ENCODE data around the gene KCNK5.

Gene KCNK5

GRCh38 chr6:39227476-39227875 lies 1.8 kb downstream of the KCNK5 start:
- TF ChIP-seq SIN3A (IDR thresholded peaks at IDR 0.05; ENCODE audit: borderline replicate concordance, insufficient read depth, low read length), result no peak
- no peak for TF ChIP-seq POLR2AphosphoS5 (IDR thresholded peaks at IDR 0.05; ENCODE audit: low read depth, low read length)
- no peak for TF ChIP-seq FOXP2 (optimal IDR thresholded peaks at IDR 0.05; ENCODE audit: borderline replicate concordance, extremely low read depth, extremely low read length, insufficient read depth)
- TF ChIP-seq TAF1 (IDR thresholded peaks at IDR 0.05; ENCODE audit: borderline replicate concordance, insufficient read depth, low read length), result no peak
- TF ChIP-seq REST (IDR thresholded peaks at IDR 0.05; ENCODE audit: insufficient read depth in 1 of 2, low read depth in 2 of 2, low read length in 2 of 2), result no peak

DNA sequence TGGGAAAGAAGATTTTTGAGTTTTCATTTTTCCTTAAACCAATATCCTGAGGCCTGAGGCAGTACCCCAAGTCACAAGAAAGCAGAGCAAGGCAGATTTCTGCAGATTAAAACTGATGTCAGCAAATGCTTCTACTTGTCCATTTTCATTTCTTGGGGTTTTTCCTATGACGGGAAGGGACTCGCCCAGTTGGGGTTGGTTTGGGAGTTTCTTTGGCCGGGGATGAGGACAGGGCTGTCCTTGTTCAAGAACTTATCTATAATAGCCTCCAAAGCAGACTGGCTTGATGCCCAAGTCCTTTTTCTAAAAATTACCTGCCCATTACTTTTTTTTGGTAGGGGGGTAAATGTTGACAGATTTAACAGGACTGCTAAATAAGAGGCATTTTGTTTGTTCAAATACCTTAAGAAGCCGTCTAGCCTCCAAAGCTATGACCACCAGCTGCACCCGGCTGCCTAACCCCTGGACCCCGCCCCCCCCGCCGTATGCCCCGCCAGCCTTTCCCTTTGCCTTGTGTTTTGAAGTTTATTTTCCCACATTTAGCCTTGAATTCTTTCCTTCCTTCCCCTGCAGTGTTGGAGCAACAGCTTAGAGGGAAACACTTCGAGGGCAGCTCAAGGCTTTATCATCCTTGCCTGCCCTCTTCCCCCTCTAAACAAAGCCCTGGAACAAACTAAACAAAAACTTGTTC lies 2.5 kb downstream of the KCNK5 start:
- TF ChIP-seq TAF1 (IDR thresholded peaks at IDR 0.05; ENCODE audit: borderline replicate concordance, insufficient read depth, low read length), result no peak
- no peak for TF ChIP-seq REST (IDR thresholded peaks at IDR 0.05; ENCODE audit: insufficient read depth in 1 of 2, low read depth in 2 of 2, low read length in 2 of 2)
- no peak for TF ChIP-seq POLR2AphosphoS5 (IDR thresholded peaks at IDR 0.05; ENCODE audit: low read depth, low read length)
- no peak for TF ChIP-seq FOXP2 (optimal IDR thresholded peaks at IDR 0.05; ENCODE audit: borderline replicate concordance, extremely low read depth, extremely low read length, insufficient read depth)
- no peak for TF ChIP-seq SIN3A (IDR thresholded peaks at IDR 0.05; ENCODE audit: borderline replicate concordance, insufficient read depth, low read length)

- TF ChIP-seq REST (IDR thresholded peaks at IDR 0.05; ENCODE audit: insufficient read depth in 1 of 2, low read depth in 2 of 2, low read length in 2 of 2) (no peak), SIN3A (IDR thresholded peaks at IDR 0.05; ENCODE audit: borderline replicate concordance, insufficient read depth, low read length) (no peak), FOXP2 (optimal IDR thresholded peaks at IDR 0.05; ENCODE audit: borderline replicate concordance, extremely low read depth, extremely low read length, insufficient read depth) (no peak), POLR2AphosphoS5 (IDR thresholded peaks at IDR 0.05; ENCODE audit: low read depth, low read length) (no peak), TAF1 (IDR thresholded peaks at IDR 0.05; ENCODE audit: borderline replicate concordance, insufficient read depth, low read length) (no peak)
These were observed 3.3 kb downstream of the KCNK5 start for GRCh38 chr6:39225946-39226437.

GRCh38 chr6:39225543-39225942 lies 3.7 kb downstream of the KCNK5 start:
- TF ChIP-seq FOXP2 (optimal IDR thresholded peaks at IDR 0.05; ENCODE audit: borderline replicate concordance, extremely low read depth, extremely low read length, insufficient read depth) (no peak), POLR2AphosphoS5 (IDR thresholded peaks at IDR 0.05; ENCODE audit: low read depth, low read length) (no peak), TAF1 (IDR thresholded peaks at IDR 0.05; ENCODE audit: borderline replicate concordance, insufficient read depth, low read length) (no peak), SIN3A (IDR thresholded peaks at IDR 0.05; ENCODE audit: borderline replicate concordance, insufficient read depth, low read length) (no peak), REST (IDR thresholded peaks at IDR 0.05; ENCODE audit: insufficient read depth in 1 of 2, low read depth in 2 of 2, low read length in 2 of 2) (no peak)

All from PFSK-1 (cell line).